Measurements from ENCODE around the gene TRPC6.

DNA sequence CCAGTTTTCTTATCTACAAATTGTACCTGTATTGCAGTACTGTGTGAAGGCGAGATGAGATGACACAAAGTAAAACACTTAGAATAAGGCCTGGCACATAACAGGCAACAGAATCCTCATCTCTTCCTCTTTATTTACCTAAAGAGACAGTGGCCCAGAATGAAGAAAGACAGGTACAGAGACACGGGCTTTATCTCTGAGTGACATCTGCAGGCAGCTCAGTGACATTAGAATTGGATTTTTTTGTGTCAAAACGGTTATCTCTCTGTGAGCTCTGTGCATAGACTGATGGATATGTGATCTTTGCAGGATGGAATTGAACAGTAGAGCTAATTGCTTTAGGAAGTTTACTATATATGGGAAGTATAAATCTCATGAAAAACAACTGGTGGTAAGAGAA, 36.2 kb upstream of the TRPC6 start:
- TF ChIP-seq, protein P1, sequence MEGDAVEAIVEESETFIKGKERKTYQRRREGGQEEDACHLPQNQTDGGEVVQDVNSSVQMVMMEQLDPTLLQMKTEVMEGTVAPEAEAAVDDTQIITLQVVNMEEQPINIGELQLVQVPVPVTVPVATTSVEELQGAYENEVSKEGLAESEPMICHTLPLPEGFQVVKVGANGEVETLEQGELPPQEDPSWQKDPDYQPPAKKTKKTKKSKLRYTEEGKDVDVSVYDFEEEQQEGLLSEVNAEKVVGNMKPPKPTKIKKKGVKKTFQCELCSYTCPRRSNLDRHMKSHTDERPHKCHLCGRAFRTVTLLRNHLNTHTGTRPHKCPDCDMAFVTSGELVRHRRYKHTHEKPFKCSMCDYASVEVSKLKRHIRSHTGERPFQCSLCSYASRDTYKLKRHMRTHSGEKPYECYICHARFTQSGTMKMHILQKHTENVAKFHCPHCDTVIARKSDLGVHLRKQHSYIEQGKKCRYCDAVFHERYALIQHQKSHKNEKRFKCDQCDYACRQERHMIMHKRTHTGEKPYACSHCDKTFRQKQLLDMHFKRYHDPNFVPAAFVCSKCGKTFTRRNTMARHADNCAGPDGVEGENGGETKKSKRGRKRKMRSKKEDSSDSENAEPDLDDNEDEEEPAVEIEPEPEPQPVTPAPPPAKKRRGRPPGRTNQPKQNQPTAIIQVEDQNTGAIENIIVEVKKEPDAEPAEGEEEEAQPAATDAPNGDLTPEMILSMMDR (IDR thresholded peaks at IDR 0.05; ENCODE audit: low read depth, low read length), result peak; percentile 34; the same call in 1 of the 2 replicates
- no peak for TF ChIP-seq EZH2phosphoT487 (IDR thresholded peaks at IDR 0.05; ENCODE audit: low read depth)
